GF-D8 (cell line): Measurements from ENCODE around the gene SLC35B2.

Source experiments
- DNase-seq: peaks from one replicate; lab custom pipeline; 2025; lab: John Stamatoyannopoulos, UW

SLC35B2 gene

DNA sequence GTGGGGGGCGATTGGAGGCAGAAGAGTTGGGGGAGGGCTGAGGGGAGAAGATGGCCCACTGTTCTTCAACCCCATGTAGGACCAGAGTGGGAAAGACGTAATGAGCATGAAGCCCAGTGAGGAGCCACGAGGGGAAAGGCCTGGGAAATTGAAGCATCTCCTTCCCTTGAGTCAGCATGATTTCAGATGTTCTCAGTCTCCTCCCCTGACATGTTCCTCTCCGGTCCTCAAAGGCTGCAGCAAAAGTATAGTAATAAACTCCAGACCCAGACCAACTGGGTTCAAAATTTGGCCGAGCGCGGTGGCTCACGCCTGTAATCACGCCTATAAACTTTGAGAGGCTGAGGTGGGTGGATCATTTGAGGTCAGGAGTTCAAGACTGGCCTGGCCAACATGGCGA, 9.9 kb upstream of the SLC35B2 start:
- DNase-seq, result no peak

DNA sequence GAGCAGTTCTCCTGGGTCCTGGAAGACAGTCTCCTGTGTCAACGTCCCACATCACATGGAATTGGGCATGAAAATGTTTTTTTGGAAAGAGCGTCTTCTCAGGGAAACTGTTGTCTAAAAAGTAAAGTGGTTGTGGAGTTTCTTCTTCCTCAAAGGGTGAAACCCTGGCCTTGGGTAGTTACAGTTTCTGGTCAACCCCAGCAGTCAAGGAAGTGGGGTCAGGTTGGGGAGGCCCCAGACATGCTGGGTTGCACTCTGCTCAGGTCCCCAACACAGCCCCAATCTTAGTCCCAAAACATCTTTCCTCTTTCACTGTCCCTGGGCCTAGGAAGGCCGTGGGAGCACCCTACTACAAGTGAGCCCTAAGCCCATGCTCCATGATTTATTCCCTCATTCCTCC, 9.0 kb upstream of the SLC35B2 start:
- DNase-seq, result no peak

DNA sequence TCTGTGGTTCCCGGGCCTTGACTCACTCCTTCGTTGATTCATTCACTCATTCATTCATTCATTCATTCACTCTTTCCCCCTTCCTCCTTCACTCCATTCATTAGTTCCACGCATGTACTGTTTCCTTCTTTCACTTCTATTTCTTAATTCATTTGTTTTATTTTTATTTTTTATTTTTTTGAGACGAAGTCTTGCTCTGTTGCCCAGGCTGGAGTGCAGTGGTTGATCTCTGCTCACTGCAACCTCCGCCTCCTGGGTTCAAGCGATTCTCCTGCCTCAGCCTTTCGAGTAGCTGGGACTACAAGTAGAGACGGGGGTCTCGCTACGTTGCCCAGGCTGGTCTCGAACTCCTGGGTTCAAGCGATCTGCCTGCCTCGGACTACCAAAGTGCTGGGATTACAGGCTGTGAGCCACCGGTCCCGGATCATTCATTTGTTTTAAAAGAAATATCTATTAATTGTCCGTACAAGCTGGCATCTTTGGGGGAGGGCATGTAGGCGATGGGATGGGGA, 8.4 kb upstream of the SLC35B2 start:
- no peak for DNase-seq

DNA sequence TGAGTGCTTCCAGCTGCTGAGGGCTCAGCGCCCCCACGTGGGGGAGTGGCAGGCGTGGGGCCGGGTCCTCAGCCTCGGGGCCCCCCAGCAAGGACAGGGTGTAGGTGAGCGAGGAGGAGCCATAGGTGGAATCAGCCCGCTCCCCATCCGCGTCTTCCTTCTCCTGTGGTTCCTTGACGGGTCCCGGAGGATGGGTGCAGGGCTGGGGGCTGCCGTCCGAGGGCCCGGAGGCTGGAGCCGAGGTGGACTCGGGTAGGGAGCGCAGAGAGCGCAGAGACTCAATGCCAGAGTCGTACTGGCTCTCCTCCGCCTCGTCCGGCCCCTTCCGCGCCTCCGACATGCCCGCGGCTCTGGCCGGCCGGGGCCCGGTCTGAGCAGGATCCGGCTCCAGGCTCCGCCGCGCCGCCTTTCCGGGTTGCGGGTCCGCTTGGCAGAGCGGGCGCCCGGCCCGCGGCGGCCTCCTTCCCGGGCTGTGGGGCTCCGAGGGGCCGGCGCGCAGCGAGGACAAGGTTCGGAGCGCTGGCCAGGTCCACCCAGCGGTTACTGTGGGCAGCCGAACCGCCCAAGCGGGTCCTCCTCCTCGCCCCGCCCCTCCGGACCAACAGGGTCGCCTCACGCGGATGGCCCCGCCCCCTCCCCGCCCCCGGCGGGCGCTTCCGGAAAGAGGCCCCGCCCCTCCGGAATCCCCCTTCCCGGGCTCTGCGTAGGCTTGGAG, 7.8 kb upstream of the SLC35B2 start, which contains the start of gene NFKBIE:
Gene NFKBIE, minus strand, starts transcription at position 545 of the 715 bp plus-strand sequence. Its CDS starts 205 bp downstream, at position 340.
- DNase-seq, result peak; percentile 33

DNA sequence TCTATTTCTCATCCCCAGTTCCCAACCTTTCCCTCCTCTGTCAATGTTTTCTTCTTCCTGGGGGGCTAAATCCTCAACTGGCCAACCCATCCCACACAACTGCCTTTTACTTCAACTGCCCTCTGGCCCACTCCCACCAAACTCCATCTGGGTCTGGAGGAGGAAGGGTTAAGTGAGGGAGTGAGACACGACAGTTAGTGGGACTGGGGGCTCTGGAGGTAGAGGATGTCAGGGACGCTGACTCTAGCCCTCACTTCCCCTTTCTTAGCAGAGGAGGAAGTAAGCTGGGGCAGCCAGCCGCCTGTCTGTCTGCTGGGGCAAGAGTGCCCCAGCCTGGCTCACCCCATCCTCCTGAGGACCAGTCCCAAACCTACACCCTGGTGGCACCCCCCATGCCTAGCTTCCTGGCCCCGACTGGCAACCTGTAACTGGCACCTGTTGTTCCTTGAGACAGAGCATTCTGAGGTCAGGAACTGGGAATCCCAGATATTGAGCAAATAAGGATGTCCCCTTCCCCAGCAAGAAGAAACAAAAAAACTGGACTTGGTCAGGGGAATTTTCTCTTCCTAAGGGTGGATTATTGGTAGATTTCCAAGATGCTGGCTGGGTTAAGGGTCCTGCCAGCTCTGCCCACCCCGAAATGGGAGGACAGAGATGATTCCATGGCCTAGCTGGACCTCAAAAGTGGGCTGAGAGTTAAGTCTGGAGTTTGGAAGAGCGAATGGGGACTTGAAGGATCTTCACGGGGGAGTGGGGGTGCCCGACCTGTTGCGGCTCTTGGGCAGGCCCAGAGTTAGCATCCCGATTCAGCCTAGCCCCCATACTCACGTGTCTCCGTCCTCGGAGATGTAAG, 7.1 kb upstream of the SLC35B2 start:
- peak; percentile 67 for DNase-seq

DNA sequence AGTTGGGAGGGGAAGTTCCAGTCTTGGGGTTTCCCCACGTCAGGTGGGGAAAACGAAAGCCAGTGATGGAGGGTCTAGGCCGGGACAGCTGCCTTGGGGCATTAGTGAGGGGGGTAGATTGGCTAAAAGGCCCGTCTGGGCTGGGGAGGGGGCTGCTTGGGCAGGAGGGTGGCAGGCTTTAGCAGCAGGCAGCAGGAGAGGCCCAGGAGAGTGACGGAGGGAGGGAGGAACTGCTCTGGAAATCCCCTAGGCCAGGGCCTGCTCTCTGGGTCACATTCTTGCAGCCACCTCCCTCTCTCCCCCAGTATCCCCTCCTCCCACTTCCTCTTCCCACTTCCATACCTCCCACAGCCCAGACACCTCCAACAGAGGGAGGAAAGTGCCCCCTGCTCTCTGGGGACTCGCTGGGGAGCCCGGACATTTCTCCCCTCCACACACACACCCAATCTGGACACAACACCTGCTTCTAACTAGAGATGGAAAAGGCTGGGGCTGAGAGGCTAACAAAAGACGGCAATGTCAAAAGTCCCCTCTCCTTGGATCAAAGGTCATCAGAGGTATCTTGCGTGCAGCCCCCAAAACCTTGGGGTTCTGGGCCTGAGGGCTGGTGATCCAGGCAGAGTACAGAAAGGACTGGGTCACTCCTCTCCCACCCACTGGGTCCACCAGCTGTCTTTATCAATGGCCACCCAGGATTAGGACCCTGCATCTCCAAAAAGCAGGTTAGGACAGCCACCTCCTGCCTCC, 6.2 kb upstream of the SLC35B2 start:
- no peak for DNase-seq

DNA sequence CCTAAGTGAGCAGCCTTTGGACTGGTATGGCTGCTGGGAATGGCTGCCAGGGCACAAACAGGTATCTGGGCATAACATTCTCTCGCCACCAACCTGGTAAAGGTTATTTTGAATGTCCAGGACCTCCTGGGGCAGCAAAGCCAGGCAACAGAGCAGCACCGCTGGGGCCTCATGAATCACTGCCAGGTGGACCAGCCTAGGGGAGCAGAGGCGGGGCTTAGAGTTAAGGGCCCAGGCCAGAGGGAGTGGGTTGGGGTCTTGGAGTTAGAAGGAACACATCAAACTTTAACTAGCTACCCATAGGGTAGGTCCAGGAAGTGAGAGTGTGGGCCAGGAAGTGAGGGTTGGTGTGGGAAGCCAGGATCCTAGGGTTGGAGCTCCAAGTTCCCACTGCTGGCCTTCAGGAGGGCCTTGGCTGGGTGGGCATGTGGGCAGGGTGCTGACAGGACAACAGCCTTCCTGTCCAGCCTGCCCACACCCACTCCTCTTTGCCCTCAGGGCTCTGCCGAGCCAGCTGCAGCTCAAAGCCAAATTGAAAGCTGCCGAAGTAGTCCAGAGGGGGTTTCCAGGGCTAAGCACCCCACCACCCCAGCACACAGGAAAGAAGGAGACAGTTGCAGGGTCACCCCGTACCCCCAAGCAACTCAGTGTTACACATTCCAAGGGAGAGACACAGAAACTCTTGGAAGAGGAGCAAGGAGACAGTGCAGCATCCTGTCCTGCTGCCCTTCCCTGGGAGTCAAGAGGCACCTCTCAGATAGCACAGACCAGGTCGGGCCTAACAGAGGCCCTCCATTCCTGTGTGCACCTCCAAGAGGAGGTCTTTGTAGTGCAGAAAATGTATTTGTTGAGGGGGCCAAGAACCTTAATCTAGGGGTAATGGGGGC, 5.4 kb upstream of the SLC35B2 start:
- no peak for DNase-seq

DNA sequence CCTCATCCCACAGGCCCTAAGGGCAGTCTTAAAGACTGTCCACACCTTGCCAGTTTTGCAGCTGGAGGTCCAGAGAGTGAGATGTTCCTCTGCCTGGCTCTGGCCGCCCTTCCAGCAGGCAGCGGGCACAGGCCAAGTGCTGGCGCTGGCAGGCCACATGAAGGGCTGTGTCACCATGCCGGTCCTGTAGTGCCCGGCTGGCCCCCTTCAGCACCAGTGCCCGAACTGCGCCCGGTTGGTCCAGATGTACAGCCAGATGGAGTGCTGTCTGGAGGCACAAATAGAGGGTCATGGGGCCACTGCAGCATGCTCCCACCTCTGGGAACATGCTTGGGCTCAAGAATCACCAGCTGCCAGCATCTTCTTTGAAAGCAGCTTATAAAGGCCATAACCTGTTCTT, 4.3 kb upstream of the SLC35B2 start:
- no peak for DNase-seq

DNA sequence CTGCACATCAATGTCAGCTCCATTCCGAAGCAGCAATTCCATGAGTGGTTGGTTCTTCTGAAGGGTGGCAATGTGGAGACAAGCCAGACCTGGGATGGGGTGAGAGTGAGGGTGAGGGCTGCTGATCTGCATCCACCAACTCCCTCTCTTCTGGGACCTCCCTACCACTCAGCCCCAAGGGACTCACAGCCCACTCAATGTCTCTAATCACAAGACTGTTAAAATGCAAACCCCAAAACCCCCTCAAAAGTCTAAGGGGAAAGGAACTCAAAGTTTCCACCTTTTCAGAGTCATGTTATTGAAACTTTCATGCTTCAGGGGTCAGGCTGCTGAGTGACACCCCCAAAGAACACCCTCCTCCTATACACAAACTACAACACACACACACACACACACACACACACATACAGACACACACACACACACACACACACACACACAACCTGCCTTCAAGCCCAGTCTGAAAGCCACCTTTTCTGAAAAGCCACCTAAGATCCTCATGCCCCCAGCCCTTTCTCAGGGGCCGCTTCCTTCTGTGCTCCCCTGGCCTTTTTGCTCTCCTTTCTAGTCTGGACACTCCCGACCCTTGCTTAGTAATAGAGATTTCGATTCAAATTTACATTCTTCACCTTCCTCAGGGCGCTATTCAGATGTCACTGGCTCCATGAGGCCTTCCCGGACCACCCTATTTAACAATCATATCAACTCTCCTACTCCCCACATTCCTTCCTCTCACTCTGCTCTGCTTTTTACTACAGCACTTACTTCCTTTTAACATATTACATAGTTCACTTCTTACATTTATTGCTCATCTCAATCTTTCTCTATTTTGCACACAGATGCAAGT, 3.3 kb upstream of the SLC35B2 start:
- DNase-seq, result no peak

DNA sequence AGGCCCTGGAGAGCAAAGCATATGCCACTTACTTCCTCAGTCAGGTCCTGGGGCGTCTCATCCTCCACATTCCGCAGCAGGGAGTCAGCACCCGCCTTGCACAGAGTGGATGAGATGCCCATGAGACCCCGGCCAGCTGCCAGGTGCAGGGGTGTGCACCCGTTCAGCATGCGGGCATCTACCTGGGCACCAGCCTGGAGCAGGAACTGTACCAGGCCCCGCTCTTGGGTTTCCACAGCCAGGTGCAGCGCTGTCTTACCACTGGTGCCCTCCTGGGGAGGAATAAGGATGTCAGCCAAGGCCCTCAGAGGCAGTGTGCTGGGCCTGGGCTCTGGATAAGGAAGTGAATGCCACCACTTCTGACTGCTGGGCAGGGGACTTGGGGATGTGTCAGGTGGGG, 2.7 kb upstream of the SLC35B2 start:
- no peak for DNase-seq

DNA sequence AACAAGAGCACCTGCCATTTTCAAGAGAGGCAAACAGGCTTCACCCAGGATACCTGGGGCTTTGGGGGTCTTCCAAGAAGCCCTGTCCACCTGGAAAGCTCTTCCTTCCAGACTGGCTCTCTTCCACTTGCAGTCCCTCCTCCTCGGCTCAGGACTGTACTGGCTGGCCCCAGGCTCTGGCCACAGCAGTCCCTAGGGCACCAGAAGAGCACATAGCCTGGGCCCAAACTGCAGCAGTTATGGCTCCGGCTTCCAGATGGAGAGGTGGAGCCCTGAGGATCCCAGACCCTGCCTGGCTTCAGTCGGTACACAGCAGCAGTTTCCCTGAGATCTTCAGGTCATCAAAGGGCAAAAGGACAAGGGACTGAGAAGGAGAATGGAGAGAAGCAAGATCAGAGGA, 1.6 kb upstream of the SLC35B2 start:
- no peak for DNase-seq

DNA sequence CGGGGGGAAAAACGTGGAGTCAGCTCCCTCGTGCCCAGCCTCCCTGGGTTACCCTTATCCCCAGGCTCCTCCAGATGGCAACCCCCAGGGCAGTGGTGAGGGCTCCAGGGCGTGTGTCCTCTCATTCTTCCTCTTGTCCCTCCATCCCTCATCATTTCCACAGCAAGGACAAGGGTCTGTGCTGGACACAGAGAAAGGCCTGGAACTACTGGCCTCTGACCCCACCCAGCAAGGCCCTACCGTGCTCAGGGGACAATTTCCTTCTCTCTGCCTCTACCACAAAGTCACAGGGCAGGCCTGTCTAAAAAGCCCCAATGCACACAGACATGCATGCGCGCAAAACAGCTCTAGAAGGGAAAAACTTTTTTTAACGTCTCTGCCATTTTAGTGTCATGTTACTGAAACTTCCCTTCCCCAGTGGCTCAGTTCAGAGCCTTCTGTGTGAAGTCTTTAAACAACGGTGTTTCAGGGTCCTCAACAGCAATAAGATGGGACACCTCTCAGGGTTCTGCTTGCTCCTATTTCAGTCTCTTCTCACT, 1.1 kb upstream of the SLC35B2 start:
- no peak for DNase-seq

DNA sequence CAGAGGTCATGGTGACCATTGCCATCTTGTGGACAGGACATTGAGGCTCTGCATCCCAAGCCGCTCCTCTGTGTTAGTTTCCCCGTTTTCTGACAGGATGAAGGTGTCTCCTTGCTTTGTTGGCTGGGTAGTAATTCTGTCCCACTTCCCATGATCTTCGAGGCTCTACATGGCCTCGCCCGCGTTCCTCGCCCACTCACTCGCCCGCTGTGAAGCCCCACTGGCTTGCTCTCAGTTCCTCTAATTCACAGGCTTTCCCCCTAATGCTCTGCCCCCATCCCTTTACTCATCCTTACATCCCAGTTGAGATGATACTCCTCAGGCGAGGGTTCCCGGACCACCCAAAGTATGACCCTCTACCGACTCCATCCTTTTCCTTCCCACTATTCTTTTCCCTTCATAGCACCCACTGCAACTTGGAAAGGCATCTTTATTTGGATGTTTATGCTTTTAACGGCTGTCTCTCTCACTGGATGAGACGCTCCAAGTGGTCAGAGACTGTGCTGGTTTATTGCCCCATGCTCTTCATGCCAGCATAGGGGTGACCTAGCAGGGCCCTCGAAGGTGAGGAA, 511 bp upstream of the SLC35B2 start:
- no peak for DNase-seq

DNA sequence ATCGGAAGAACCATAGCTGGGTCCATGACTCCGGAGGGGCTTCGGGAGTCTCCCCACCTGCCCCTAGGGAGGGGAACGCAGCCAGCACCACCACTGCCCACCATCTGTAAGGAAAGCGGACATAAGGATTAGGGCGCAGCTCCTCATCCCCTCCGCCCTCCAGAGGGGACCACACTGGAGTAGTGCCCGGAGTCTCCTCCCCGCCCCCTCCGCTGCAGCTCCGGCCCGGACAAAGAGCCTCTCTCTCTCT, 628 bp downstream of the SLC35B2 start:
- no peak for DNase-seq

DNA sequence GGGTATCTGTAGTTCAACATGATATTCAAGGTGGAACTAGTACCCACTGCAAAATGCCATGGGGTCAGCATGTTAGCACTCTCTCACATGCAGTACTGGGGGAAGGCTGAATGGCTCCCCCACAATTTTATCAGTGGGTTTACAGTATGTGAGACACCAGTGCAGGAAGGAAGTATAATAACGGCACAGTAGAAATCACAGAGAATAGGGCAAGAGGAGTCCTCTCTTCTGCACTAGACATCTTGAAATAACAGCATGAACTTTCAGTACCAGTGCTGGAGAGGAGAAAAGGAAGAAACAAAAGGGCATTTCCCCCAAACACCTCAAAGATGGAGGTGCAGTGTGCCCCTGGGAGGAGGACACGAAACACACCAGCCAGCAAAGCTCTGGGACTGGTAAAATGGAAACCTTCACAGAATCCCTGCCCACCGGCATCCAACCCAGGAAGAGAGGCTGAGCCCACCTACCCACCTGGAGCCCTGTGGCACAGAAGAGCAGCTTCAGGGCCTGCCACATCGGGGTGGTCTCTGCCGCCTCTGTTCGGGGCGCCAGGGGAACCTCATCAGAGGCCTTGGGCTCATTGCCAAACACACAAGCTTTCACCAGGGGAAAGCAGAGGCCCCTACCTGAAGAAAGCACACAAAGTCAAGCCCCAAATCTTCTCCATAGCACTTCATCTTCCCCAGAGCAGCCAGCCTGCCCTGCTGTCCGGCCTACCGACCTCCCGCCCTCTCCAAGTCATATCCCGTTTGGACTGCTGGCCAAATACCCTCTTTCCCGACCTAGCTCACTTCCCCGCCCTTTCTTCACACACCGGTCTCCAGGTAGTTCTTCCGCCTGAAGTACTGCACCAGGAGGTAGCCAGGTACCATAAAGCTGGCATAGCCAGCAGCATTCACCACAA, 1.2 kb downstream of the SLC35B2 start:
- DNase-seq, result no peak

DNA sequence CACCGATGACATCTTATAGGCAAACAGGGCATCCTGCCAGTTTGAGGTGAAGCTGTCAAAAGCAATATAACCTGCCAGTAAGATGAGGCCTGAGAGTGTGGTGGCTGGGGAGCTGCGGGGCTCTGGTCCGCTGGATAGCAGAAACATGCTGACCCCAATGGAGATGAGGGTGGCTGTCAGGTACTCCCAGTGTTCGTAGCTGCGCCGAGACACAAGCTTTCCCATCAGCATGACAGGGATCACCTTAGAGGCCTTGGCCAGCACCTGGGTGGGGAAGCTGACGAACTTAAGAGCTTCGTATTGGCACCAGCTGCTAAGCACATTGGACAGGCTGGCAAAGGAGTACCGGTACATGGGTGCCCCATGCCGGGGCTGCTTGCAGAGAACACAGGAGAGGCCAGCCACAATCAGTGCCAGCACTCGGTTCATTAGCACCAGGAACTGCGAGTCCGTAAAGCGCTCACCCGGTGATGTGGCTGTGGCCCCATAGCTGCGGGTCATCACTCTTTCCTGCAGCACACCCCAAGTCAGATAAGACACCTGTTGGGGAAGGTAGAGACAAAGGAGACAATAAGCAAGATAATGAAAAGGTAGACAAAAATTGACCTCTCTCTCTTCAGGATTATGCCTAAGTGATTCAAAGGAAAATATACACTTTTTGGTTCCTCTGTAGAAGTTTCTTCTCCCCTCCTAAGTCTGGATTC, 2.1 kb downstream of the SLC35B2 start:
- no peak for DNase-seq

DNA sequence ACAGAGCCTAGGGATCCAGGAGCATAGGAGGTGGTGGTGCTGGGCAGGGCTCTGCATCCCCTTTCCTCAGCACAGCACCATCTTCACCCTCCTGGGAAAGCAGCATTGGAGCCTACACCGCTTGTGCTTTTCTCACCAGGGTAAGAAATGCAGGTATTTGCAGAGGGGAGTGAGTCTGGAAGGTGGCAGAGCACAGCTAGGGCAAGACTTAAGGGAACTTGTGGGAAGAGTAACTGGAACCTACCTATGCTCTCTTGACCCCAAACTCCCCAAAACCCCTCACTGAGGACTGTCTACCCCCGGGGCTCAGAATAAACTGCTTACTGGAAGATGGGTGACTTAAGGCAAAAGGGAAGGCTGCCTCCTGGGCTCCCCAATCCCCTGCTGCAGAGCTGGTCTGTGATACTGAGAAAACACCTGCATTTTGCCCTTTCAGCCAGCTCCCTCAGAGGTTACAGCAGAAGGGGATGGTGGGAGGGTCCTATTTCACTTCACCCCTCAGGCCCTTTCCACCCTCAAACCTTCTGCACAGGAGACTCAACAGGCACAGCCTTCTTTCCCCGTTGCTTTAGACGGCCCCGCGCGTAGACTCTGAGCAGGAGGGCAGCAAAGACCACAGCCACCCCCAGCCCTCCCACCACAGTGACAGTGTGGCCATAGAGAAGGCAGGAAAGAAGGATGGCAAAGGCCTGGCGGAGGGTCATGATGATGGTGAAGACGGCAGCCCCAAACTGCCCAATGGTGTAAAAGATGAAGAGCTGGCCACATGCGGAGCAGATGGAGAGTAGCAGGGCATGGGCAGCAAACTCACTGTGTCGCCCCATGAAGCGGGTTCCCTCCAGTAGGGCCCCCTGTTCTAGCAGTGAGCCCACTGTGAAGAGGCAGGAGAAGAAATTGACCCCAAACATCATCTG, 2.9 kb downstream of the SLC35B2 start:
- no peak for DNase-seq
